Spleen (tissue), 7 donors: ENCODE measurements around the gene CEMIP2.

Experiments used
- POLR2A ChIP-seq, 3 donors: fragments of 450-650 bp; IDR thresholded peaks; one replicate each; pipeline ENCODE4 v1.5.1; 2017; ENCODE audit warnings: antibody characterized with exemption in 3 of 3, mild to moderate bottlenecking in 1 of 3
- TF ChIP-seq, protein P1 (sequence below), 11 experiments: fragments of 200-600 bp in 7 of 11; fragments of 450-650 bp in 4 of 11; sonication (generic) in 4 of 11; IDR thresholded peaks in 8 of 11; conservative IDR thresholded peaks in 3 of 11; 1 replicate in 7 of 11; 2 replicates in 4 of 11; pipeline versions ENCODE4 v1.4.0 to v1.8.0; 2016 to 2021; ENCODE audit warnings: antibody characterized with exemption in 11 of 11, inconsistent platforms in 4 of 11, mild to moderate bottlenecking in 1 of 11
- donor health status: DM: no; HTN: no; CAD: no; lungs with moderate emphysema.
- donor health status: DM: no; HTN: no; CAD: no.
- donor health status: DM: no; HTN: no; CAD: no.

DNA sequence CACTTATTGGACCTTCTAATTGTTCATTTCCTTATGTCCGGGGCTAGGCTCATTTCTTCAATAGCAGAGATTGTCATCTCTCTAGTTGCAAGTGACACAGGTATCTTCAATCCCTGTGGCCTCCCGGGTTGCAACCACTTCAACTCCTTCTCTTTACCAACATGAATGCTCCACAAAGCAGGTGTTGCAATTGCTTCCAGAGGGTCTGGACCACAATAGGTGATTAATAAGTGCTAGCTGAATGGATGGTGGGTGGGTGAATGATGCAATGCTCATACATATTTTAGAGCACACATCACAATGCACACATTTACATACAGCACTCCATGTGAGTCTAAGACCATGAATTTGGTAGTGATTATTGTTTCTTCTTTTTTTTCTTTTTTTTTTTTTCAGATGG is 2.6 kb downstream of the CEMIP2 start:
- TF ChIP-seq POLR2A (IDR thresholded peaks at IDR 0.05) = no peak
- TF ChIP-seq, protein P1, sequence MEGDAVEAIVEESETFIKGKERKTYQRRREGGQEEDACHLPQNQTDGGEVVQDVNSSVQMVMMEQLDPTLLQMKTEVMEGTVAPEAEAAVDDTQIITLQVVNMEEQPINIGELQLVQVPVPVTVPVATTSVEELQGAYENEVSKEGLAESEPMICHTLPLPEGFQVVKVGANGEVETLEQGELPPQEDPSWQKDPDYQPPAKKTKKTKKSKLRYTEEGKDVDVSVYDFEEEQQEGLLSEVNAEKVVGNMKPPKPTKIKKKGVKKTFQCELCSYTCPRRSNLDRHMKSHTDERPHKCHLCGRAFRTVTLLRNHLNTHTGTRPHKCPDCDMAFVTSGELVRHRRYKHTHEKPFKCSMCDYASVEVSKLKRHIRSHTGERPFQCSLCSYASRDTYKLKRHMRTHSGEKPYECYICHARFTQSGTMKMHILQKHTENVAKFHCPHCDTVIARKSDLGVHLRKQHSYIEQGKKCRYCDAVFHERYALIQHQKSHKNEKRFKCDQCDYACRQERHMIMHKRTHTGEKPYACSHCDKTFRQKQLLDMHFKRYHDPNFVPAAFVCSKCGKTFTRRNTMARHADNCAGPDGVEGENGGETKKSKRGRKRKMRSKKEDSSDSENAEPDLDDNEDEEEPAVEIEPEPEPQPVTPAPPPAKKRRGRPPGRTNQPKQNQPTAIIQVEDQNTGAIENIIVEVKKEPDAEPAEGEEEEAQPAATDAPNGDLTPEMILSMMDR (IDR thresholded peaks at IDR 0.05 in 8 of 11, conservative IDR thresholded peaks at IDR 0.05 in 3 of 11) = no peak
